COR-L47 (cell line): ENCODE measurements around the gene MYOZ3.

Experiments
- DNase-seq: peaks from one replicate; lab custom pipeline; 2025; lab: John Stamatoyannopoulos, UW

The MYOZ3 gene

GRCh38 chr5:150642991-150643710, 17.9 kb upstream of the MYOZ3 start:
- DNase-seq = no peak

GRCh38 chr5:150644058-150644457, 17.0 kb upstream of the MYOZ3 start:
- no peak for DNase-seq

- DNase-seq = peak; percentile 10
These were observed 16.5 kb upstream of the MYOZ3 start for GRCh38 chr5:150644514-150644913.

GRCh38 chr5:150645070-150645700, 15.9 kb upstream of the MYOZ3 start:
- peak; percentile 7 for DNase-seq

- DNase-seq = no peak
These were observed 13.5 kb upstream of the MYOZ3 start for GRCh38 chr5:150647275-150648251.

GRCh38 chr5:150648294-150649107, 12.6 kb upstream of the MYOZ3 start:
- DNase-seq = no peak

GRCh38 chr5:150649108-150650020, 11.7 kb upstream of the MYOZ3 start:
- no peak for DNase-seq

- no peak for DNase-seq
These were observed 10.7 kb upstream of the MYOZ3 start for GRCh38 chr5:150650021-150651006.

- DNase-seq = no peak
These were observed 9.7 kb upstream of the MYOZ3 start for GRCh38 chr5:150651382-150651781.

- DNase-seq = no peak
These were observed 9.0 kb upstream of the MYOZ3 start for GRCh38 chr5:150651924-150652671.

GRCh38 chr5:150653145-150653761, 7.8 kb upstream of the MYOZ3 start:
- no peak for DNase-seq

- no peak for DNase-seq
These were observed 7.1 kb upstream of the MYOZ3 start for GRCh38 chr5:150653762-150654556.

GRCh38 chr5:150655221-150655620, 5.8 kb upstream of the MYOZ3 start:
- DNase-seq = no peak

GRCh38 chr5:150656191-150657132, 4.6 kb upstream of the MYOZ3 start:
- DNase-seq = peak; percentile 76

GRCh38 chr5:150658121-150658520, 2.9 kb upstream of the MYOZ3 start:
- DNase-seq = no peak

GRCh38 chr5:150658699-150659265, 2.3 kb upstream of the MYOZ3 start:
- DNase-seq = no peak
